ENCODE measurements around the gene GMNN.
"Not testable (repeated sequence)": the region's sequence is repeated elsewhere in the genome, so short reads cannot be mapped to it uniquely, and the experiment has no call there.

GMNN gene

DNA sequence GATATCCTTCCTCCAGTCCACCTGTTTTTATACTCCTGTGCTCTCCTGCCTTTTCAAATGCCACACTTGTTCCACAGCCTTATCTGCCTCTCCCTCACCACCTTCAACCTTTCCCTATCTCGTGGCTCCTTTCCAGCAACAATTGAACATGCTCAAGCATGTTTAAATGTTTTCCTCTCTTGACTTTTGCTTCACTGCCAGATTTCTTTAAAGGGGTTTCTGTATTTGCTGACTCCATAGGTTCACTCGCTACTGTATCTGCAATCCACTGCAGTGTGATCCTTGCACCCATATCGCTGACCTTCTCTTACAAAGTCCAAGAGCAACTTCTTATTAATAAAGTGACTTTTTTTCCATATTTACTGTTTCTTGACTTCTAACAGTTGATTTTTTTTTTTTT, 11.2 kb upstream of the GMNN start:
- DNase-seq = no peak

DNA sequence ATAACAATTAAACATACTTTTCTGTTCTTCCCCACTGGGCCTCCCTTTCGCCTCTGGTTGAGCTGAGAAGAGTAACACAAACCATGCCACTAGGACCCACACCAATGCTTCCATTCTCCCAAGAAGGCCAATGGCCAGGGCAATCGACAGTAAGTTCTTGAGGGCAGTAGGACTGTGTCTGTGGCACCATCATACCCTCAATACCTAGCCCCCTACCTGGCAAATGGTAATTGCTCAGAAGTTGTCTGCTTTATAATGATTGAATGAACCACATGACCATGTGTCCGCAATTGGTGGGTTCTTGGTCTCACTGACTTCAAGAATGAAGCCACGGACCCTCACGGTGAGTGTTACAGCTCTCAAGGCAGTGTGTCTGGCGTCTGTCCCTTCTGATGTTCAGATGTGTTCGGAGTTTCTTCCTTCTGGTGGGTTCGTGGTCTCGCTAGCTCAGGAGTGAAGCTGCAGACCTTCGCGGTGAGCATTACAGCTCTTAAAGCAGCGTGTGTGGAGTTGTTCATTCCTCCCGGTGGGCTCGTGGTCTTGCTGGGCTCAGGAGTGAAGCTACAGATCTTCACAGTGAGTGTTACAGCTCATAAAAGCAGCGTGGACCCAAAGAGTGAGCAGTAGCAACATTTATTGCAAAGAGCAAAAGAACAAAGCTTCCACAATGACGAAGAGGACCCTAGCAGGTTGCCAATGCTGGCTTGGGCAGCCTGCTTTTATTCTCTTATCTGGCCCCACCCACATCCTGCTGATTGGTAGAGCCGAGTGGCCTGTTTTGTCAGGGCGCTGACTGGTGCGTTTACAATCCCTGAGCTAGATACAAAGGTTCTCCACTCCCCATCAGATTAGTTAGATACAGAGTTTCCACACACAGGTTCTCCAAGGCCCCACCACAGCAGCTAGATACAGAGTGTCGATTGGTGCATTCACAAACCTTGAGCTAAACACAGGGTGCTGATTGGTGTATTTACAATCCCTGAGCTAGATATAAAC, 9.6 kb upstream of the GMNN start:
- DNase-seq = not testable (repeated sequence)

DNA sequence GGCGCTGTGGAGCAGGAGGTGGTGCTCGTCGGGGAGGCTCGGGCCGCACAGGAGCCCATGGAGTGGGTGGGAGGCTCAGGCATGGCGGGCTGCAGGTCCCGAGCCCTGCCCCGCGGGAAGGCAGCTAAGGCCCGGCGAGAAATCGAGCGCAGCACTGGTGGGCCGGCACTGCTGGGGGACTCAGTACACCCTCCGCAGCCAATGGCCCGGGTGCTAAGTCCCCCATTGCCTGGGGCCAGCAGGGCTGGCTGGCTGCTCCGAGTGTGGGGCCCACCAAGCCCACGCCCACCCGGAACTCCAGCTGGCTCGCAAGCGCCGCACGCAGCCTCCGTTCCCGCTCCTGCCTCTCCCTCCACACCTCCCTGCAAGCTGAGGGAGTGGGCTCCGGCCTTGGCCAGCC, 8.8 kb upstream of the GMNN start:
- not testable (repeated sequence) for DNase-seq

DNA sequence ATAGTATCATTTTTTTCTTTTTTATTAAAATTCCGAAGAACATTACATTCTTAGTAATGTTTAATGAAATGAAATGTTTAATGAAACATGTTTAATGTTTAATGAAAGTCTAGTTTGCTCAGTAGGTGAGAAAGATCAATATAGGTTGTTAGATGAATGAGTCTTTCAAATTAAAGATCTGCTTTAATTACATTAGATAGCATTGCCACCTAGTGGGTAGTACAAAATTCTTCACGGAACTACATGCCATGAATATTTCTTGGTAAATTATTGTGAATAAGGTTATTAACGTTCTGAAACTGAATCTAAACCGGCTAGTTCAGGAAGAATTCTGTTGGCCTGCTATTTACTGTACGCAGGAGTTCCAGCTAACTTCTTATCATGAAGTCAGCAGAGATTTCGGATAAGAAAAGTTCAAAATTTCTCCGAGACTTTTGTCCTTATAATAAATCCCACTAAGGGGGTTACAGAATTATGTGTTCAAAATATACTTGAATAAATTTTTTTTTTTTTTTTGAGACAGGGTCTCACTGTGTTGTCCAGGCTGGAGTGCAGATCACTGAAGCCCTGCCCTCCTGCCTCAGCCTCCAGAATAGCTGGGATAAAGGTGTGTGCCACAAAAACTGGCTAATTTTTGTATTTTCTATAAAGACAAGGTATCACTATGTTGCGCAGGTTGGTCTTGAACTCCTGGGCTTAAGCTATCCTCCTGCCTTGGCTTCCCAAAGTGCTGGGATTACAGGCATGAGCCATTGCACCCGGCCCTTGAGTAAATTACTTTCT, 7.9 kb upstream of the GMNN start:
- peak; percentile 38 for DNase-seq

DNA sequence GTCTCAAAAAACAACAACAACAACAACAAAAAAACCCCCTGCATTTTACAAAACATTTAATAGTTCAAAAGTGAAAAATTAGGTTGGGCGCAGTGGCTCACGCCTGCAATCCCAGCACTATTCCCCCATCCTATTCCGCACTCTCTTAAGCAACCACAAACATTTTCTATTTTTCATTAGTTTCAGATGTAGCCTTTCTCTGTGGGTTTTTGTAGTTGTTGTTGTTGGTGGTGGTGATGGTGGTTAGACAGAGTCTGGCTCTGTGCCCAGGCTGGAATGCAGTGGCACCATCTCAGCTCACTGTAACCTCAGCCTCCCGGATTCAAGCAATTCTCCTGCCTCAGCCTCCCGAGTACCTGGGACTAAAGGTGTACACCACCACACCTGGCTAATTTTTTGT, 6.4 kb upstream of the GMNN start:
- DNase-seq = peak; percentile 65

DNA sequence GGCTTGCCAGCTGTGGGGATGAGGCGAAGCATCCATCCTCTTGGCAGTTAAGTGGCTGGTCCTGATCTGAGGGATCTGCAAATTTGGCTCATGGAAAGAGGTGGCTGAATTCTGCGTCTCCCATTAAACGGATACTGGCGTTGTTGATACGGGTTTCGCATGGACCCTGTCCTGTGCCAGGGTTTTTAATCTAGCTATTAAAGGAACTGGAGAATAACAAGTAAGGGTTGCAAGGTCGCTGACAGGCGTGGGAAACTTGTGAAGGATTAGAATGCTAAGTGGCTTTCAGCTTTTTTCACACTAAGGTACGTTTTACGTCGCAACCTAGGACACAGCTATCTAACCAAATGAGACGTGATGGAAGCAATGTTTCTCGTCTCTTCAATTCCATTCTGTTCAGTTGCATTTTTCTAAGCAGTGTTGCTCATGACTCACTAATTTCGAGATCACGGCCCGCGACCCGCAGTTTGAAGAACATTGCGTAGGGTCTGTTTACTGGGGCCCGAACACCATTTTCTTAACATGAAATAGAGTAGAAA, 852 bp downstream of the GMNN start:
- DNase-seq = peak; percentile 57

DNA sequence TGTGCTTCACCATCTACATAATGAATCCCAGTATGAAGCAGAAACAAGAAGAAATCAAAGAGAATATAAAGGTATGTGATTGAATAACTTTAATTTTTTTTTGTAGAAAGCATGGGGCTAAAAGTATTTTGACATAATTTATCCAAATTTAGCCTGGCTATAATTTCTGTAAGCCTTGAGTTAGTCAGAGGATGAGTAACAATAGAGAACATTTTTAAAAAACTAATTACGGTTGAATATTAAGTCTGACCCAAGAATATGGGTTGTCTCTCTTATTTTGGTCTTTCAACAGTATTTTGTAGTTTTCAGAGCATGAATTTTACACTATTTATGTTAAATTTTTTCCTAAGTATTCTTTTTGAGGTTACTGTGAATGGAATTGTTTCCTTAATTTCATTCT, 2.5 kb downstream of the GMNN start:
- no peak for DNase-seq

DNA sequence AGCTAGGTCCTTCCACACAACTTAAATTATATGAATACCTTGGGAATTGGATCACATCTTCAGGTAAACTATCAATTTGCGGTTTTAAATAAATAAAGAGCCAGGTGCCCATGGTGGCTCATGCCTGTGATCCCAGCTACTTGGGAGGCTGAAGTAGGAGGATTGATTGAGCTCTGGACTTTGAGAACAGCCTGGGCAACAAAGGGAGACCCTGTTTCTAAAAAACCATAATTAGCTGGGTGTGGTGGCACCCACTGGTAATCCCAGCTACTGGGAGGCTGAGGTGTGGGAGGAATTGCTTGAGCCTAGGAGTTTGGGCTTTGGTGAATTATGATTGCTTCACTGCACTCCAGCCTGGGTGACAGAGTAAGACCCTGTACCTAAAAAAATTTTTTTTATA, 3.4 kb downstream of the GMNN start:
- DNase-seq = no peak

DNA sequence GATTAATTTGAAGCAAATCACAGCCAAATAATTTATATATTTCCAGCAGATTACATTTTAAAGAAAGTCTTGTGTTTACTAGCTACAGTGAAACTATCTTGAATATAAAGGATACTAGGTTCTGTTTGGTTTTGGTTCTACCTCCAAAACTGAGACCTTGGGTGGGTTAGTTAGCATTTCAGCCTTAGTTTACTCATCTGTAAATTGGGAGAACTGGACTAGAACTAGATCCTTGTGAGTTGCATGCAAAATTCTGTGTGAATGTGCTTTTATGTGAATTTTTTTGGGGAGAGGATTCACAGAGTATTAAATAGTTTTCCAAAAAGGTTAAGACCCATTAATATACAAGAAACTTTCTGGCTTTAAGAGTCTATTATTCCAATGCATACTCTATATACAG, 4.1 kb downstream of the GMNN start:
- DNase-seq = no peak

DNA sequence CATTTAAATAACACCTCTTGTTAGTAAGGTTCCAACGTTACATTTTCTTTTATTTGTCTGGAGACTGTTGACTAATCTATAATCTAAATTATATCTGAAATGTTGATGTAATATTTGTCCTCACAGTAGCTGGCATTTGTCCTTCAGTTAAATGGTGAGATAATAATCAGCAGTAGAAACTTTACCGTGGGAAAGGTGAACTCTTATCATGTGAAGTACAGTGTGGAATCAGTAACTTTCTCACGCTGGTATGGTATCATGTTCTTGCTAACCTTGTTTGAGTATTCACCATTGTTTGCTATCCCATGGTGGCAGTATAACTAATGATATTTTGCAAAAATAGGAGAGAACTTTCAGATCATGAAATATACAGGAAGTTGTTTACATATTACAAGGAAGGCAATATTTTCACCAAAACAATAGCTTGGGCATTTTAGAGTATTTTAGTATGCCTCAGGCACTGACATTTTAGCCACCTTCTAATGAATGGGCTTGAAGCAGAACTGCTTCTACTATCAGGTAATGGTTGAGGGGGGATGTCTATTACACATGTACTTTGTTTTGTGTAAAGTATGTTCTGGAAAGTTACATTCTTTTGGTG, 4.8 kb downstream of the GMNN start:
- DNase-seq = no peak

DNA sequence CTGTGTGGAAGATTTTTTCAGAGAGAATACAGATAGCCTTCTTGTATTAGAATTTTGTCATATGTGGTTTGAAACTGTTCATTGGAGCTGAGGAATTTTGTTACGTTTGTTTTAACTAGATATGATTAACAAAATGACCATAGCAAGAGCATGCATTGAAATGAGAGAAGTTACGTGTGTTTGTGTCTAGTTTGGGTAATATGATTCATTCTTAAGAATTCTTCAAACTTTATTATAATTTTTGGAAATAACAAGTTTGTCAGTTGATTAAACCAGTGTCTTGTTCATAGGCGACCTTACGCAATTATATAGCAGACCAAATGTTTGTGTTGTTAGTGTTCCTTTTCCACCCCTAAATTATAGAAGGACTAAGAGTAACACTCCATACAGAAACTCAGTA, 5.5 kb downstream of the GMNN start:
- DNase-seq = no peak

DNA sequence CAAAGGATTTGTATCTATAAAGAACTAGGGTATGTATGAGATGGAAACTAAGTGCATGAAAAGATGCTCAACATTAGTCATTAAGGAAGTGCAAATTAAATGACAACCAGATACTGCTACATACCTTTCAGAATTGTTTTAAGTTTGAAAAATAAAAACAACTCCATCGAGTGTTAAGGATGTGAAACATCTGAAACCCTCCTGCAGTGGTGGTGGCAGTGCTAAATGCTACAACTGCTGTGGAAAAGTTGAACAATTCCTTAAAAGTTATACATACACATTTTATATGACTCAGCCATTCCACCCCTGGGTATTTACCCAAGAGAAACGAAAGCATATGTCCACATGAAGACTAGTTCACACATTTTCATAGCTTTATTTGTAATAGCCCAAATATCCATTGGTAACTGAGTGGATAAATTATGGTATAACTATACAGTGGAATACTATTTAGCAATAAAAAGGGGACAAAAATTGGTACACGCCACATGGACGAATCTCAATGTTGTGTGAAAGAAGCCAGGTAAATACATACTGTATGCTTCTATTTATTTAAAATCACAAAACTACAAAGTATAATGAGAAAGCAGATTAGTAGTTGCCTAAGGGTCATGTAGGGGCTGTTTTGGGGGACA, 13.4 kb downstream of the GMNN start:
- DNase-seq = peak; percentile 21

DNA sequence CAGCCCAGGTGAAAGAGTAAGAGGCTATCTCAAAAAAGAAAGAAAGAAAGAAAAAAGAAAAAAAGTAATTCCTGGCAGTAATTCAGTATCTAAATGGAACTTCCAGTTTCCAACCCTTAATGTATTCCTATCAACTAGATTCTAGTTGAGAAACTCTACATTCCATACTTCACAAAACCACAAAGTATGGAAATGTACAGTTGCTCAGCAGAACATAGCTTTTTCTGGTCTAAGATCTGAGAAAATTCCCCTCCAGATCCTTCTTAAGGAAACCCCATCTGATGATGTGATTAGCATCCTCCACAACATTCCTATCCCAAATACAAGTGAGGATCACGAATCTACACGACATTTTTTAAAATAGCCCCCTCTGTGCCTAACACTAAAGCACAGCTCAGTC, 20.4 kb downstream of the GMNN start:
- peak; percentile 72 for DNase-seq

DNA sequence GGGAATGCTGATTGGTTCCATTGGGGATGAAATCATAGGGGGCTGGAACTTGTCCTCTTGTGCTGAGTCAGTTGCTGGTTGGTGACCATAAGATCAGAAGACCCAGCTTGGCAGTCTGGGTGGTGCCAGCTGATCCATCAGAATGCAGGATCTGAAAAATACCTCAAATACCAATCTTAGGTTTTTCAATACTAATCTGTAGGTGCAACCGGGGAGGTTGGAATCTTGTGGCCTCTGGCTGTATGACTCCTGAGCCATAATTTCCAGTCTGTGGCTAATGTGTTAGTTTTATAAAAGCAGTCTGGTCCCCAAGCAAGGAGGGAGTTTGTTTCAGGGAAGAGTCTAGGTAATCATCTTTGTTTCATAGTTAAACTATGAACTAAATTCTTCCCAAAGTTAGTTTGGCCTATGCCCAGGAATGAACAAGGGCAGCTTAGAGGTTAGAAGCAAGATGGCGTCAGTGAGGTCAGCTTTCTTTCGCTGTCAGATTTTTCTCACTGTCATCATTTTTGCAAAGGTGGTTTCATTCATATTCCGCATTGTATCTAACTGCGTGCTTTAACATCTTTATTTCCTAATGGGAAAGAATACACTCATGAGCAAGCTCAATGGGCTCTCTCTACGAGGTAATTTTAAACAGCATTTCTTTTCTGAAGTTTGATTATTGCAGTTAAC, 22.0 kb downstream of the GMNN start:
- peak; percentile 32 for DNase-seq

DNA sequence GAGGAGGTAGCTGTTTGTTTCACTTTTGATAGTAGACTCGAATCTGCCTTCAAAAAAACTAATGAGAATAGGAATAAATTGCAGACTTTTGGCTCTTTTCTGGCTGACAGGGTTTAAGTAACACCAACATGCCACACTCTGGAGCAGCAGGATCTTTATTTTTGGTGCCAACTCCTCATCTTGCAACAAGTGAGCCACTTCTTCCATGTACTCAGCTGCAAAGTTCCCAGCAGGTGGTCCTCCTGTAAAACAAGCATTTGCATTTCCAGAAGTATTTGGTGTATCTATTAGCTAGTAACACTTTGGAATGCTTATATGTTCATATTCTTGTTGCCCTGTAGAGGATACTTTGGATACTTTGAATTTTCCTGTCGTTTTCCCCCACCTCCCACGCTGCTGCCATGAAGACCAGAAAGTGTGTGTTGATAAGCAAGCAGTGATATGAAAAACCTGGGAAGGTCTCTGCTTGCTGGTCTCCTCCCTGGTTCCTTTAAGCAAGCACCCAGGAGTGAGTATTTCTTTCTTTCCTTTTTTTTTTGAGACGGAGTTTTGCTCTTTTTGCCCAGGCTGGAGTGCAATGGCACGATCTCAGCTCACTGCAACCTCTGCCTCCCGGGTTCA, 23.0 kb downstream of the GMNN start:
- DNase-seq = no peak

DNA sequence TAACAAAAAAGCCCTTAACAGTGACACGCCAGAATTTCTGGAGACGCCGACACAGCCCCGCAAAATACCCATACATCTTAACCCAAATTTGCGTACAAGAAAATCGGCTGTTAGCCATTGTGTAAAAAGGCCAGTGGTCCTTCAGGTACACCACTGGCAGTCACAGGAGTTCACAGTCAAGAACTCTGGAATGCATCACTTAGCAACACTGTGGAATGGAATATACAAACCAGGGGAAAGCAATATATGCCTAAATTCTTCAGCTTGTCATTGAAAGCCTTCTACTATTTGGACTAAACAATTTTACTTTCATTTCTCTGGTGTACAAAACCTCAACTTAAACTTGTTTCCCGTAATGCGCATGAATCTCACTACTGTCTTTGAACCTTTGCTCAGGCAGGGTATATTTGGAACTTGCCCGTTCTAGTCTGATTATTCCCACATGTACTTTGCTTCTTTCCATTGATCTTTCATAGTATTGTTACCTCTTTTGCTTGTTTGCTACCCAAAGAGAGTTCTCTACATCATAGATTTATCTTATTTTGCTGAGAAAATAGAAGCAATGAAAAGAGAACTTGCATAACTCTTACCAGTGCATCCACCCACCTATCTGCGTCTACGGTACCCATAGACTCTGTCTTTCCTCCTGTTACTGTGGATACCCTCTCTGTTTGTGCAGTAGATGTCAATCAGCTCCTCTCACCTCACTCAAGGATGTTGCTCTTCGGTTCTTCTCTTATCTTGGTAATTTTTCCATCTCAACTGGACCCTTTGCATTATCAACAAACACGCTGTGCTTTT, 24.2 kb downstream of the GMNN start, which contains the start of gene ARMH2:
Gene ARMH2 (minus strand): TSS at position 178 of the 801 bp plus-strand sequence. CDS start 60 bp downstream, at position 118.
- DNase-seq = no peak

DNA sequence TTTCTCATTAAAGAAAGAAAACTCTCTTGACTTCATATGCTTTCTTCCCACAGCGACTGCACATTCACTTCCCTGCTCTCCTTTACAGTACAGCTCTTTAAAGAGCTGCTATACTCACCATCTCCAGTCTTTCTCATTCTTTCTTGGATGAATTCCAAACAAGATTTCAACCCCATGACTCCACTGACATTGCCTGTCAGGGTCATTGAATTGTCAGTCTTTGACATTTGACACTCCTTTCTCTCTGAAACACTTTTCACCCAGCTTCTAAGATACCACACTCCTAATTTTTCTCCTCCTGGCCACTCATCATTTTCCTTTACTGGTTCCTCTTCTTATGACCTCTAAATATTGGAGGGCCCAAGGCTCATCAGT, 24.8 kb downstream of the GMNN start:
- no peak for DNase-seq

DNA sequence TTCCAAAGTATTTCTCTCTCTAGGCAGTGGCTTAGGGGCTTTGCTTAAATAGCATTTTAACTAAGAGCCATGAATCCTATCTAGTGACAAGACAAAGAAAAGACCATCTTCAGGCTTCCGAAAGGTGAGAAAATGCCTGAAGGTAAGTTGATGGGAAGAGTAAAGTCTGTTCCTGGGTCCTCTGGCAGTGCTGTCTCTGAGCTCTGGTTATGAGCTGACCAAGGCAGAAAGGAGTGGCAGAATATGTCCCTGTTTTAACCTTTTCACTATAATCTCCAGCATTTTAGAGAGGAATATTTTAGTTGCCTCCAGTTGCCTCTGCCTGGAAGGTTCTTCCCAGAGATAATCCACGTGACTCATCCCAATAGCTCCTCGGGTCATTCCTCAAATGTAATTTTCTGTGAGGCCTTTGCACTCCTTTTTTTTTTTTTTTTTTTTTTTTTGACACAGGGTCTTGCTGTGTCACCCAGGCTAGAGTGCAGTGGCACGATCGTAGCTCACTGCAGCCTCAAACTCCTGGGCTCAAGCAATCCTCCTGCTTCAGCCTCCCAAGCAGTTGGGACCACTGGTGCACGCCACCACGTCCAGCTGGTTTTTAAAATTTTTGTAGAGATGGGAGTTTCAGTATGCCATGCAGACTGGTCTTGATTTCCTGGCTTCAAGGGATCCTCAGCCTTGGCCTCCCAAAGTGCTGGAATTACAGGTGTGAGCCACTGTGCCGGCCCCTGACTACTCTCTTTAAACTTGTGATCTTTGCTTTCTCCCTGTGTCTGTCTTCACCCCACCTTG, 27.7 kb downstream of the GMNN start:
- DNase-seq = peak; percentile 39

DNA sequence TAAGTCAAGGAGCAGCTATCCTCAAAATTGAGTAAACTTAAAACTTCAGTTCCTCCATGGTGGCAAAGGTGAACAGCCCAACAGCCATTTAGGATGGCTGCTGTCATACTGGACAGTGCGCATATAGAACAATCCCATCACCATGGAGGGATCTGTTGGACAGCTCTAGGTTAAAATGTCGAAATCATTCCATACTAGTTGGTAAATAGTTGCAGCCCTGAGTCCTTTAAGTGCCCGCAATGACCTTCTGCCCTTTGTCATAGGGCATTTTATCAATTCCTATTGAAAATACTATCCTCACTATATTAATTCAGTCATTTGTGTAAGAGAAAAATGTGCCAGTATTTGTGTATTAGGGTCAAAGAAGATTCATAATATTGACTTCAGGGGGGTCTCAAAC, 32.8 kb downstream of the GMNN start:
- DNase-seq = no peak

DNA sequence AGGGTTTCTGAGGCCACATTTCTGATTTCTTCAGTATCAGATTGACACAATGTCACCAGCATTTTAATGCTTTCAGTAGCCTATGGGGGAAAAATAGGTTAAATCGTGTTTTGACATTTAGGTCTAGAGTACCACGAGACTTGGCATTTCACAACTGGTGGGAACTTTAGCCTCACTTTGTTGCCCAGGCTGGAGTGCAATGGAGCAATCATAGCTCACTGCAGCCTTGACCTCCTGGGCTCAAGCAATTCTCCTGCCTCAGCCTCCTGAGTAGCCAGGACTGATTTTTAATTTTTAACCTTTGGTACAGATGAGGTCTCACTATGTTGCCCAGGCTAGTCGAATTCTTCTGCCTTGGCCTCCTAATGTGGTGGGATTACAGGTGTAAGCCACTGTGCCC, 35.0 kb downstream of the GMNN start:
- no peak for DNase-seq

Data from fibroblast of upper back skin (primary cell).